MM.1S (cell line): ENCODE results near the gene ABHD12.

ENCODE experiments used
- DNase-seq: peaks from one replicate; pipeline ENCODE4 v3.0.0-alpha.2; 2015
- H2AFZ ChIP-seq: fragments of 300-600 bp; sonication (generic); 2 replicates; pipeline ENCODE4 v1.6.0; 2016; ENCODE audit warnings: antibody characterized with exemption, low read length
- H3F3A ChIP-seq: fragments of 300-600 bp; sonication (generic); 2 replicates; pipeline ENCODE4 v1.6.1; 2016; ENCODE audit warnings: mild to moderate bottlenecking, antibody characterized with exemption, low read length, moderate library complexity, mixed read lengths; ENCODE audit not compliant: insufficient read depth
- H3K27ac ChIP-seq: fragments of 300-600 bp; sonication (generic); 2 replicates; pipeline ENCODE4 v1.5.1; 2016; ENCODE audit warnings: mild to moderate bottlenecking, low read length
- H3K27me3 ChIP-seq: fragments of 300-600 bp; sonication (generic); replicated peaks from 2 replicates; pipeline ENCODE4 v1.6.0; 2016; ENCODE audit warnings: low read length; ENCODE audit not compliant: insufficient read depth
- H3K36me3 ChIP-seq: fragments of 300-600 bp; sonication (generic); replicated peaks from 2 replicates; pipeline ENCODE4 v1.6.1; 2016; ENCODE audit warnings: mild to moderate bottlenecking, low read length, mixed read lengths; ENCODE audit not compliant: insufficient read depth
- H3K4me1 ChIP-seq: fragments of 300-600 bp; sonication (generic); 2 replicates; pipeline ENCODE4 v1.6.1; 2016; ENCODE audit warnings: low read length, mixed read lengths
- H3K4me2 ChIP-seq: fragments of 300-600 bp; sonication (generic); 2 replicates; pipeline ENCODE4 v1.6.0; 2016; ENCODE audit warnings: low read depth, low read length
- H3K4me3 ChIP-seq: fragments of 300-600 bp; sonication (generic); 2 replicates; pipeline ENCODE4 v1.5.1; 2016; ENCODE audit warnings: low read length, mixed read lengths
- H3K79me2 ChIP-seq: fragments of 300-600 bp; sonication (generic); 2 replicates; pipeline ENCODE4 v1.6.1; 2016; ENCODE audit warnings: mixed run types, low read length, mixed read lengths
- H3K9ac ChIP-seq: fragments of 300-600 bp; sonication (generic); 2 replicates; pipeline ENCODE4 v1.6.1; 2016; ENCODE audit warnings: low read length, mixed read lengths
- H3K9me2 ChIP-seq: fragments of 300-600 bp; sonication (generic); replicated peaks from 2 replicates; pipeline ENCODE4 v1.6.1; 2016; ENCODE audit warnings: mild to moderate bottlenecking, low read length, mixed read lengths; ENCODE audit not compliant: insufficient read depth
- H3K9me3 ChIP-seq: fragments of 300-600 bp; sonication (generic); replicated peaks from 2 replicates; pipeline ENCODE4 v1.6.1; 2016; ENCODE audit warnings: mild to moderate bottlenecking, low read length, mixed read lengths; ENCODE audit not compliant: insufficient read depth
- H4K20me1 ChIP-seq: fragments of 300-600 bp; sonication (generic); 2 replicates; pipeline ENCODE4 v1.6.1; 2016; ENCODE audit warnings: mild to moderate bottlenecking, low read length, moderate library complexity, mixed read lengths; ENCODE audit not compliant: insufficient read depth
- EZH2 ChIP-seq: fragments of 300-600 bp; sonication (generic); optimal IDR thresholded peaks from 2 replicates; pipeline ENCODE3; 2017; ENCODE audit warnings: low read depth, mild to moderate bottlenecking, antibody characterized with exemption, low read length, mixed read lengths
- EZH2phosphoT487 ChIP-seq: fragments of 300-600 bp; sonication (generic); IDR thresholded peaks from 2 replicates; pipeline ENCODE4 v1.6.1; 2018; ENCODE audit warnings: antibody characterized with exemption, low read length
- TF ChIP-seq, protein P1 (sequence below): fragments of 300-600 bp; sonication (generic); IDR thresholded peaks from 2 replicates; pipeline ENCODE4 v1.5.1; 2016; ENCODE audit warnings: antibody characterized with exemption, low read length, mixed read lengths

ABHD12 gene

DNA sequence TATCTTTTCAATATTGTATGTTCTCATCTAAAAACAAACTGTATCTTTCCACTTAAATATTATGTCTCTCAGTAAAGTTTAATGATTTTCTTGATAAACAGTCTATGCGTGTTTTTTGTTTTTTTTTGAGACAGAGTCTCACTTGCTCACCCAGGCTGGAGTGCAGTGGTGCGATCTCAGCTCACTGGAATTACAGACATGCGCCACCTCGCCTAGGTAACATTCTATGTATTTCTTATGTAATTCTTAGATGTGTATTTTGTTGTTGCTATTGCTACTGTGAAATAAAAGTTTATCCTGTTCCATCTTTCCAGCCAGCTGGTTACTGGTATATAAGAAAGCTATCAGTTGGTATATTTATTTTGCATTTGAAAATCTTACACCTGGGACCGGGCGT is 29.4 kb downstream of the ABHD12 start:
- Histone ChIP-seq H3K9me3 (no peaks in the 10 kb centered on the region), H2AFZ (no peak overlapping the region), H3K4me3 (no peak overlapping the region), H3K9ac (no peak overlapping the region), H3F3A (no peaks in the 10 kb centered on the region; the same call in 1 of the 2 replicates), H4K20me1 (0 out of 2 replicates have a peak, but pooled peaks cover 6% of the 10 kb centered on the region), H3K79me2 (peaks cover 96% of the 10 kb centered on the region), H3K4me1 (peaks cover 3% of the 10 kb centered on the region; the same call in 1 of the 2 replicates), H3K36me3 (no peaks in the 10 kb centered on the region), H3K27ac (no peak overlapping the region), H3K9me2 (no peaks in the 10 kb centered on the region), H3K27me3 (no peaks in the 10 kb centered on the region), H3K4me2 (no peak overlapping the region)
- DNase-seq = no peak
- TF ChIP-seq EZH2phosphoT487 = no peak
- no peak for TF ChIP-seq EZH2
- TF ChIP-seq, protein P1, sequence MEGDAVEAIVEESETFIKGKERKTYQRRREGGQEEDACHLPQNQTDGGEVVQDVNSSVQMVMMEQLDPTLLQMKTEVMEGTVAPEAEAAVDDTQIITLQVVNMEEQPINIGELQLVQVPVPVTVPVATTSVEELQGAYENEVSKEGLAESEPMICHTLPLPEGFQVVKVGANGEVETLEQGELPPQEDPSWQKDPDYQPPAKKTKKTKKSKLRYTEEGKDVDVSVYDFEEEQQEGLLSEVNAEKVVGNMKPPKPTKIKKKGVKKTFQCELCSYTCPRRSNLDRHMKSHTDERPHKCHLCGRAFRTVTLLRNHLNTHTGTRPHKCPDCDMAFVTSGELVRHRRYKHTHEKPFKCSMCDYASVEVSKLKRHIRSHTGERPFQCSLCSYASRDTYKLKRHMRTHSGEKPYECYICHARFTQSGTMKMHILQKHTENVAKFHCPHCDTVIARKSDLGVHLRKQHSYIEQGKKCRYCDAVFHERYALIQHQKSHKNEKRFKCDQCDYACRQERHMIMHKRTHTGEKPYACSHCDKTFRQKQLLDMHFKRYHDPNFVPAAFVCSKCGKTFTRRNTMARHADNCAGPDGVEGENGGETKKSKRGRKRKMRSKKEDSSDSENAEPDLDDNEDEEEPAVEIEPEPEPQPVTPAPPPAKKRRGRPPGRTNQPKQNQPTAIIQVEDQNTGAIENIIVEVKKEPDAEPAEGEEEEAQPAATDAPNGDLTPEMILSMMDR = no peak

DNA sequence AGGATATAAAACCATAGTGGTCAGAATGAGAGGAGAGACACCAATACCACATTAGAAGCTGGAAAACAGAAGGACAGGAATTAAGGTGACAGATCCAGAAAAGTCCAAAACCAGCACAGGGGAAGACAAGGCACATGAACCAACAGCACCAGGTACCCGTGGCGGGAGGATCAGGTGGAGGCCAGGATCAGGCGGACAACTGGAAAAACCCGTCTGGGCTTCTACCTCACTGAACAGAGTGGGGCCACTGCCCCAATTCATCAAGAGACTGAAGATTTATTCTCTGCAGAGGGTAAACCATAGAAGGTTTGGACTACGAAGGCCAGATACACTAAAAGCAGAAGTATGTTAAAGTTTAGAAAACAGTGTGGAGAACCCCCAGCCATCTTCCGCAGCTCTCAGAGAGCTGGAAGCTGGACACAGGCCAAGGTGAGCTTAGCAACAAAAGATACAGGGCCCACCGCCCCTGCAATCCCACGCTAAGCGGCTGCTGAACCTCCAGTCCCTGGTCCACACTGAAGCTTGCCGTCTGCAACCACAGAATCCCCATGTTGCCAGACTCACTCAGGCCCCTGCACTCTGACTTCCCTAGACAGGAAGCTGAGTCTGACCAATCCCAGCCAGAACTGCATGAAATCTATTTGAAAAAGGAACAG is 29.9 kb downstream of the ABHD12 start:
- Histone ChIP-seq H3K27ac (no peak overlapping the region), H3K27me3 (no peaks in the 10 kb centered on the region), H4K20me1 (0 out of 2 replicates have a peak, but pooled peaks cover 6% of the 10 kb centered on the region), H3K9ac (no peak overlapping the region), H3F3A (no peaks in the 10 kb centered on the region; the same call in 1 of the 2 replicates), H3K4me1 (peaks cover 7% of the 10 kb centered on the region; the same call in 1 of the 2 replicates), H3K4me2 (no peak overlapping the region), H2AFZ (no peak overlapping the region), H3K4me3 (no peak overlapping the region), H3K36me3 (no peaks in the 10 kb centered on the region), H3K9me3 (no peaks in the 10 kb centered on the region), H3K79me2 (peaks cover 96% of the 10 kb centered on the region), H3K9me2 (no peaks in the 10 kb centered on the region)
- no peak for DNase-seq
- no peak for TF ChIP-seq EZH2
- TF ChIP-seq, protein P1 = no peak
- no peak for TF ChIP-seq EZH2phosphoT487

DNA sequence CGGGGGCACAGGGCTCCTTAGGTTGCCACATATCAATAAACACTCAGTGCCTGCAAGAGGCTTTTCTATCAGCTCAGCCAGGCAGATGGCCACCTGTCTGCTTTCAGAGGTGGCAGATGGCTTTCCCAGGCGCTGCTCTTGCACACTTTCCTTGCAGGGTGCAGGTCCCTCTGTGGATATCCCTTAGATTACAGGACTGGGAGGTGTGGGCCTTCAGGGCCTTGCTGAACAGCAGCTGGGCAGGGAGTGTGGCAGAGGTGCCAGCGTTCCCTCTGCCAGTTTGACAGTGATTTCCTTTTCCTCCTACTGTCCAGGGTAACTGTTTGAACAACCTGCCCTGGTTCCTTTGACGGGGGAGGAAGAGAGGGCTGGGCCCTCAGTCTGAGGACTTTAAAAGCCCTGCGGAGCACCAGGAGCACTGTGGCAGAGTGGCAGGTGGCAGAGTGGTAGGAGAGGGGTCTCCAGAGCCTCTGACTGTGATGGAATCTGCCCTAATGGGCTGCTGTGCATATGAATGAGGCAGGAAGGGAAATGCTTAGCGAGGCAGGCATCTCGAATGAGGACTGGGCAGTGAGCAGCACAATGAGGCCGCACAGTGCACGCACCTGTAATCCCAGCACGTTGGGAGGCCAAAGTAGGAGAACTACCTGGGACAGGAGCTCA is 34.2 kb downstream of the ABHD12 start:
- H2AFZ ChIP-seq = no peak overlapping the region
- TF ChIP-seq EZH2phosphoT487 (no peak), EZH2 (no peak)
- TF ChIP-seq, protein P1 = no peak
- H3K4me1 ChIP-seq = peaks cover 7% of the 10 kb centered on the region; the same call in 1 of the 2 replicates
- no peaks in the 10 kb centered on the region for H3K9me2 ChIP-seq
- H3K9ac ChIP-seq = no peak overlapping the region
- no peaks in the 10 kb centered on the region; the same call in 1 of the 2 replicates for H3F3A ChIP-seq
- no peak for DNase-seq
- no peaks in the 10 kb centered on the region for H3K36me3 ChIP-seq
- H3K4me2 ChIP-seq = no peak overlapping the region
- no peaks in the 10 kb centered on the region for H3K27me3 ChIP-seq
- H3K27ac ChIP-seq = no peak overlapping the region
- no peak overlapping the region for H3K4me3 ChIP-seq
- no peaks in the 10 kb centered on the region for H3K9me3 ChIP-seq
- H4K20me1 ChIP-seq = 0 out of 2 replicates have a peak, but pooled peaks cover 10% of the 10 kb centered on the region
- H3K79me2 ChIP-seq = peaks cover 95% of the 10 kb centered on the region
